Endothelial cell of umbilical vein (primary cell): Measurements from ENCODE around the gene CRIM1. TPM values are rescaled to one million over a fixed set of nuclear protein-coding genes. Genes with fewer than 3 reads are reported as not detected.

Experiments used
- BruUV-seq: library from RNA; stranded (reverse); fragments of 400-500 nt; replicated peaks from 2 replicates; lab custom pipeline; 2021; lab: Mats Ljungman, UMichigan
- CTCF ChIA-PET: fragments of 300-600, 350-600 bp; sonication (Branson Sonifier 250); formaldehyde crosslinking; loops from one replicate; lab custom pipeline; 2021; ENCODE audit warnings: antibody characterized with exemption, inconsistent platforms; lab: Charles Lee
- POLR2A ChIA-PET: fragments of 300-600, 350-600 bp; sonication (Branson Sonifier 250); formaldehyde crosslinking; loops from one replicate; lab custom pipeline; 2021; ENCODE audit warnings: antibody characterized with exemption, inconsistent platforms; lab: Charles Lee
- DNase-seq: peaks from one replicate; pipeline ENCODE4 v3.0.0-alpha.2; 2011; ENCODE audit warnings: low read depth, low spot score
- FAIRE-seq: peaks from 2 replicates; lab custom pipeline; 2011; peaks lifted over from hg19 to GRCh38; lab: Jason Lieb, UNC
- H2AFZ ChIP-seq: 2 replicates; pipeline ENCODE4 v1.6.0; 2012; ENCODE audit warnings: low read depth, low read length, control low read depth, inconsistent platforms
- H3K27ac ChIP-seq: 2 replicates; pipeline ENCODE4 v1.5.1; 2011; ENCODE audit warnings: low read depth, mild to moderate bottlenecking, control low read depth, low read length, moderate library complexity; ENCODE audit not compliant: insufficient read depth
- H3K27me3 ChIP-seq, 2 experiments: 2 replicates each; pipeline versions ENCODE4 v1.6.0 to v1.6.1; 2011; ENCODE audit warnings: low read length in 2 of 2, mixed read lengths in 1 of 2; ENCODE audit not compliant: control insufficient read depth in 2 of 2, insufficient read depth in 2 of 2
- H3K36me3 ChIP-seq, 2 experiments: 2 replicates in 1 of 2; 3 replicates in 1 of 2; pipeline ENCODE4 v1.5.1; 2011; ENCODE audit warnings: low read length in 2 of 2, mild to moderate bottlenecking in 1 of 2, moderate library complexity in 1 of 2; ENCODE audit not compliant: control insufficient read depth in 2 of 2, insufficient read depth in 2 of 2; ENCODE audit errors: extremely low read depth in 1 of 2
- H3K4me1 ChIP-seq: 3 replicates; pipeline ENCODE4 v1.5.1; 2011; ENCODE audit warnings: mild to moderate bottlenecking, low read length; ENCODE audit not compliant: control insufficient read depth, insufficient read depth; ENCODE audit errors: extremely low read depth
- H3K4me2 ChIP-seq: 2 replicates; pipeline ENCODE4 v1.6.1; 2011; ENCODE audit warnings: low read length, control low read depth, mixed read lengths; ENCODE audit not compliant: insufficient read depth
- H3K4me3 ChIP-seq, 3 experiments: fragments of 200-600 bp in 1 of 3; sonication (generic), shearing (Covaris generic) in 1 of 3; replicated peaks in 1 of 3; 2 replicates each; pipeline ENCODE4 v1.5.1; 2011 to 2016; ENCODE audit warnings: control low read depth in 3 of 3, low read length in 3 of 3, mild to moderate bottlenecking in 2 of 3, inconsistent platforms in 1 of 3, low read depth in 1 of 3, moderate library complexity in 1 of 3; ENCODE audit not compliant: insufficient read depth in 1 of 3
- H3K79me2 ChIP-seq: 2 replicates; pipeline ENCODE4 v1.6.0; 2012; ENCODE audit warnings: low read length, inconsistent platforms; ENCODE audit not compliant: control insufficient read depth, insufficient read depth
- H3K9ac ChIP-seq: replicated peaks from 2 replicates; pipeline ENCODE3; 2011; ENCODE audit warnings: low read length, control low read depth; ENCODE audit not compliant: insufficient read depth; ENCODE audit errors: extremely low read depth
- H3K9me1 ChIP-seq: replicated peaks from 3 replicates; pipeline ENCODE4 v1.6.0; 2011; ENCODE audit warnings: mild to moderate bottlenecking, low read length; ENCODE audit not compliant: control insufficient read depth, insufficient read depth; ENCODE audit errors: extremely low read depth
- H3K9me3 ChIP-seq: replicated peaks from 2 replicates; pipeline ENCODE4 v1.5.1; 2012; ENCODE audit warnings: low read length, inconsistent platforms; ENCODE audit not compliant: control insufficient read depth, insufficient read depth
- H4K20me1 ChIP-seq: replicated peaks from 2 replicates; pipeline ENCODE3; 2011; ENCODE audit warnings: mild to moderate bottlenecking, low read length; ENCODE audit not compliant: control insufficient read depth, insufficient read depth; ENCODE audit errors: extremely low read depth
- CTCF ChIP-seq, 2 donors: IDR thresholded peaks; 1 replicate in 1 of 2; 2 replicates in 1 of 2; pipeline ENCODE4 v1.5.1; 2011; ENCODE audit warnings: low read length in 2 of 2, mild to moderate bottlenecking in 2 of 2, moderate library complexity in 2 of 2, control low read depth in 1 of 2, inconsistent platforms in 1 of 2, low read depth in 1 of 2; ENCODE audit not compliant: insufficient read depth in 1 of 2; ENCODE audit errors: extremely low read depth in 1 of 2
- EZH2 ChIP-seq: IDR thresholded peaks from 2 replicates; pipeline ENCODE4 v1.6.1; 2012; ENCODE audit warnings: borderline replicate concordance, low read depth, mild to moderate bottlenecking, moderate library complexity, low read length, inconsistent platforms; ENCODE audit not compliant: severe bottlenecking
- FOS ChIP-seq: IDR thresholded peaks from 2 replicates; pipeline ENCODE4 v1.6.1; 2011; ENCODE audit warnings: mild to moderate bottlenecking, low read length, moderate library complexity, borderline replicate concordance; ENCODE audit not compliant: insufficient read depth
- GATA2 ChIP-seq: IDR thresholded peaks from 2 replicates; pipeline ENCODE4 v1.7.0; 2011; ENCODE audit warnings: low read depth, mild to moderate bottlenecking, moderate library complexity, mixed read lengths, low read length; ENCODE audit not compliant: insufficient read length, insufficient read depth
- JUN ChIP-seq: IDR thresholded peaks from 2 replicates; pipeline ENCODE4 v1.6.1; 2011; ENCODE audit warnings: borderline replicate concordance, low read depth; ENCODE audit not compliant: insufficient read length, insufficient read depth
- MAX ChIP-seq: IDR thresholded peaks from 2 replicates; pipeline ENCODE4 v1.6.1; 2011; ENCODE audit not compliant: insufficient read depth, insufficient read length
- MYC ChIP-seq: IDR thresholded peaks from one replicate; pipeline ENCODE4 v1.6.1; 2011; ENCODE audit warnings: mild to moderate bottlenecking, low read depth, low read length
- POLR2A ChIP-seq: IDR thresholded peaks from 2 replicates; pipeline ENCODE4 v1.6.1; 2012; ENCODE audit warnings: low read depth, mild to moderate bottlenecking, control low read depth, low read length
- POLR2AphosphoS5 ChIP-seq: IDR thresholded peaks from 2 replicates; pipeline ENCODE4 v1.6.1; 2012; ENCODE audit warnings: low read depth, mild to moderate bottlenecking, control low read depth, low read length, moderate library complexity; ENCODE audit not compliant: insufficient read depth
- dilution Hi-C: fragments of 300-500 bp; cut with MboI; formaldehyde crosslinking; loops from one replicate; pipeline ENCODE4 v1.15.0; 2019; ENCODE audit warnings: low sequenced_read_pairs; ENCODE audit not compliant: extremely low pct_ligation_motif_present
- intact Hi-C: fragments of 100-400 bp; cut with micrococcal nuclease; formaldehyde crosslinking; loops from one replicate; pipeline ENCODE4 v1.10.0; 2022
- polyA plus RNA-seq, 4 experiments: library from polyadenylated mRNA; depleted of rRNA in 3 of 4; stranded (reverse) in 3 of 4; unstranded in 1 of 4; fragments of >200 nt; gene quantifications; 2 replicates each; pipeline versions ENCODE4 v1.2.1 to v1.2.3, GENCODE V29; 2011 to 2012; ENCODE audit warnings: missing spikeins in 1 of 4
- total RNA-seq: library from RNA; stranded (reverse); gene quantifications from 2 replicates; pipeline ENCODE4 v1.2.3, GENCODE V29; 2021

Gene CRIM1
- total and polyA plus RNA-seq, 2 donors (not counting 3 experiments of a cell fraction or from before 2014, with no cell fraction given) = 422 to 649 TPM

GRCh38 chr2:36565712-36566111, 210.1 kb downstream of the CRIM1 start:
- dilution Hi-C loops = no loop called here
- peak overlapping the region; percentile 3 for H3K9ac ChIP-seq
- H4K20me1 ChIP-seq = no peaks in the 10 kb centered on the region
- peaks cover 36% of the 10 kb centered on the region for H3K79me2 ChIP-seq
- TF ChIP-seq POLR2AphosphoS5 = no peak
- no peak for TF ChIP-seq POLR2A
- TF ChIP-seq MYC = peak; percentile 12
- TF ChIP-seq FOS = peak; percentile 25
- no peaks in the 10 kb centered on the region for H3K9me3 ChIP-seq
- peak overlapping the region; percentile 0 for H3K4me2 ChIP-seq
- DNase-seq (no peak), FAIRE-seq (no peak)
- BruUV-seq = no TSS peak
- H3K4me1 ChIP-seq = peaks cover 94% of the 10 kb centered on the region
- peak overlapping the region; percentile 98 for H3K27ac ChIP-seq
- H3K36me3 ChIP-seq = no peaks in the 10 kb centered on the region
- intact Hi-C loops = loop anchor here (10.0 kb wide), 1 partner anchor 219 kb away; no protein-coding TSS in a partner anchor
- ChIA-PET CTCF (no interaction called here), POLR2A (interaction anchor here (0.6 to 0.7 kb wide), 2 partner anchors 24 to 213 kb away, joined by 3 read pairs; no protein-coding TSS in a partner anchor)
- no peak overlapping the region for H2AFZ ChIP-seq
- H3K27me3 ChIP-seq = no peaks in the 10 kb centered on the region
- H3K4me3 ChIP-seq = no peak overlapping the region
- no peaks in the 10 kb centered on the region for H3K9me1 ChIP-seq

GRCh38 chr2:36566887-36567286, 211.3 kb downstream of the CRIM1 start:
- Histone ChIP-seq H3K4me1 (peaks cover 93% of the 10 kb centered on the region), H3K4me3 (no peak overlapping the region), H3K9me1 (no peaks in the 10 kb centered on the region), H3K27me3 (no peaks in the 10 kb centered on the region), H3K9ac (peak overlapping the region; percentile 30), H3K36me3 (no peaks in the 10 kb centered on the region), H3K9me3 (no peaks in the 10 kb centered on the region), H2AFZ (no peak overlapping the region), H3K79me2 (peaks cover 41% of the 10 kb centered on the region), H3K4me2 (peak overlapping the region; percentile 9), H3K27ac (peak overlapping the region; percentile 98), H4K20me1 (no peaks in the 10 kb centered on the region)
- intact Hi-C loops = loop anchor here (10.0 kb wide), 1 partner anchor 218 kb away; no protein-coding TSS in a partner anchor
- dilution Hi-C loops = no loop called here
- FAIRE-seq (no peak), DNase-seq (no peak)
- BruUV-seq = no TSS peak
- CTCF ChIA-PET = no interaction called here
- TF ChIP-seq JUN = no peak
- TF ChIP-seq POLR2AphosphoS5 = no peak
- TF ChIP-seq CTCF (IDR thresholded peaks at IDR 0.05; ENCODE audit: extremely low read depth in 1 of 2, insufficient read depth in 1 of 2, low read depth in 1 of 2, low read length in 2 of 2) = no peak
- TF ChIP-seq GATA2 = no peak
- TF ChIP-seq POLR2A = no peak
- TF ChIP-seq MAX = no peak
- no peak for TF ChIP-seq MYC
- no peak for TF ChIP-seq EZH2
- no peak for TF ChIP-seq FOS
- POLR2A ChIA-PET = interaction anchor here (1.1 kb wide), 1 partner anchor 89 kb away, joined by 3 read pairs; no protein-coding TSS in a partner anchor
